HCT116 (cell line): Measurements from ENCODE around the gene ZNF280C. TPM values are rescaled to one million over a fixed set of nuclear protein-coding genes. Genes with fewer than 3 reads are reported as not detected.

Experiments
- ATAC-seq: fragments of 200-7000 bp; cut with Tn5 transposase; 2 replicates; pipeline ENCODE4 v1.9.1; 2020; ENCODE audit warnings: mild to moderate bottlenecking, moderate library complexity
- BruUV-seq: library from RNA; stranded (reverse); fragments of 400-500 nt; replicated peaks from 2 replicates; lab custom pipeline; 2021; lab: Mats Ljungman, UMichigan
- CTCF ChIA-PET: fragments of 300-600 bp; sonication (Branson Sonifier 250); formaldehyde crosslinking; loops from one replicate; lab custom pipeline; 2021; ENCODE audit warnings: antibody characterized with exemption; lab: Charles Lee
- POLR2A ChIA-PET: fragments of 300-600, 350-600 bp; sonication (Branson Sonifier 250); formaldehyde crosslinking; loops from one replicate; lab custom pipeline; 2021; ENCODE audit warnings: antibody characterized with exemption; lab: Charles Lee
- RAD21 ChIA-PET, 2 experiments: fragments of 300-600 bp; sonication (Branson Sonifier 250); formaldehyde crosslinking; loops; one replicate each; lab custom pipeline; 2023; ENCODE audit warnings: low total read pairs in 2 of 2; ENCODE audit not compliant: uncharacterized antibody in 2 of 2, unreplicated experiment in 2 of 2, low non-redundant PET in 1 of 2; lab: Charles Lee
- DNase-seq: peaks from one replicate; pipeline ENCODE4 v3.0.0-alpha.2; 2010; ENCODE audit warnings: low read depth, low spot score
- H2AFZ ChIP-seq: fragments of 200-600 bp; shearing (Covaris generic), sonication (generic); 2 replicates; pipeline ENCODE4 v1.6.1; 2017; ENCODE audit warnings: low read depth, mixed run types, mixed read lengths, antibody characterized with exemption, low read length; ENCODE audit not compliant: poor library complexity, severe bottlenecking
- H3K27ac ChIP-seq: 2 replicates; pipeline ENCODE4 v1.5.1; 2012; ENCODE audit warnings: low read depth, low read length
- H3K27me3 ChIP-seq: fragments of 200-600 bp; sonication (generic); 2 replicates; pipeline ENCODE4 v1.6.1; 2016; ENCODE audit warnings: mixed run types, low read length, mixed read lengths; ENCODE audit not compliant: insufficient read depth
- H3K36me3 ChIP-seq, 2 experiments: fragments of 200-500 bp in 1 of 2; fragments of 200-600 bp in 1 of 2; sonication (Bioruptor generic) in 1 of 2; sonication (generic) in 1 of 2; 2 replicates each; pipeline versions ENCODE4 v1.5.1 to v1.6.1; 2014 to 2016; ENCODE audit warnings: low read length in 2 of 2, inconsistent platforms in 1 of 2, mixed read lengths in 1 of 2, mixed run types in 1 of 2; ENCODE audit not compliant: insufficient read depth in 2 of 2, control insufficient read depth in 1 of 2
- H3K4me1 ChIP-seq, 2 experiments: fragments of 200-600 bp in 1 of 2; sonication (generic) in 1 of 2; 2 replicates each; pipeline versions ENCODE4 v1.5.1 to v1.6.1; 2012 to 2017; ENCODE audit warnings: low read length in 2 of 2, inconsistent platforms in 1 of 2, mild to moderate bottlenecking in 1 of 2, mixed read lengths in 1 of 2, mixed run types in 1 of 2, moderate library complexity in 1 of 2; ENCODE audit not compliant: insufficient read depth in 2 of 2, control insufficient read depth in 1 of 2
- H3K4me2 ChIP-seq: fragments of 200-600 bp; sonication (generic); 2 replicates; pipeline ENCODE4 v1.6.1; 2017; ENCODE audit warnings: mixed run types, low read length, mixed read lengths
- H3K4me3 ChIP-seq, 2 experiments: fragments of 200-600 bp in 1 of 2; sonication (generic) in 1 of 2; replicated peaks in 1 of 2; 2 replicates each; pipeline ENCODE4 v1.5.1; 2011 to 2016; ENCODE audit warnings: low read length in 2 of 2, control low read depth in 1 of 2, low read depth in 1 of 2, mild to moderate bottlenecking in 1 of 2, mixed read lengths in 1 of 2, mixed run types in 1 of 2
- H3K79me2 ChIP-seq: fragments of 200-600 bp; sonication (generic); 2 replicates; pipeline ENCODE4 v1.6.1; 2017; ENCODE audit warnings: mild to moderate bottlenecking, mixed run types, low read length, moderate library complexity, mixed read lengths; ENCODE audit not compliant: insufficient read depth
- H3K9ac ChIP-seq: fragments of 200-600 bp; sonication (generic); 2 replicates; pipeline ENCODE4 v1.6.1; 2016; ENCODE audit warnings: low read length, mixed read lengths
- H3K9me2 ChIP-seq: fragments of 200-600 bp; sonication (generic), shearing (Covaris generic); 2 replicates; pipeline ENCODE4 v1.6.1; 2017; ENCODE audit warnings: mixed run types, mild to moderate bottlenecking, moderate library complexity; ENCODE audit not compliant: insufficient read depth
- H3K9me3 ChIP-seq, 2 experiments: fragments of 200-500 bp in 1 of 2; fragments of 200-600 bp in 1 of 2; sonication (Bioruptor generic) in 1 of 2; sonication (generic) in 1 of 2; 2 replicates each; pipeline ENCODE4 v1.6.1; 2014 to 2017; ENCODE audit warnings: low read length in 2 of 2, mixed read lengths in 2 of 2, inconsistent platforms in 1 of 2, low read depth in 1 of 2, mild to moderate bottlenecking in 1 of 2, mixed run types in 1 of 2, moderate library complexity in 1 of 2; ENCODE audit not compliant: control insufficient read depth in 1 of 2, insufficient read depth in 1 of 2
- H4K20me1 ChIP-seq: fragments of 200-600 bp; sonication (generic), shearing (Covaris generic); 2 replicates; pipeline ENCODE4 v1.6.1; 2017; ENCODE audit warnings: mixed run types, mild to moderate bottlenecking, moderate library complexity; ENCODE audit not compliant: insufficient read depth
- CBX3 ChIP-seq: IDR thresholded peaks from 2 replicates; pipeline ENCODE4 v1.6.1; 2012; ENCODE audit warnings: low read depth
- EGR1 ChIP-seq: IDR thresholded peaks from 2 replicates; pipeline ENCODE4 v1.6.1; 2012; ENCODE audit warnings: low read depth
- ELF1 ChIP-seq: IDR thresholded peaks from 2 replicates; pipeline ENCODE4 v1.6.1; 2012; ENCODE audit warnings: low read depth, borderline replicate concordance
- EZH2 ChIP-seq: fragments of 200-600 bp; sonication (generic); IDR thresholded peaks from 2 replicates; pipeline ENCODE4 v1.6.1; 2017; ENCODE audit warnings: antibody characterized with exemption, mixed run types
- FOSL1 ChIP-seq: IDR thresholded peaks from 2 replicates; pipeline ENCODE4 v1.6.1; 2012; ENCODE audit warnings: low read depth
- JUND ChIP-seq: IDR thresholded peaks from 2 replicates; pipeline ENCODE4 v1.6.1; 2012
- SP1 ChIP-seq: IDR thresholded peaks from 2 replicates; pipeline ENCODE4 v1.6.1; 2012; ENCODE audit warnings: low read depth
- SRF ChIP-seq: IDR thresholded peaks from 2 replicates; pipeline ENCODE4 v1.6.1; 2012; ENCODE audit warnings: low read depth
- intact Hi-C: fragments of 100-400 bp; cut with micrococcal nuclease; formaldehyde crosslinking; loops from 2 replicates; pipeline ENCODE4 v1.10.0; 2022
- total RNA-seq: library from RNA; stranded (reverse); gene quantifications from one replicate; pipeline ENCODE4 v1.2.1, GENCODE V29; 2021; ENCODE audit not compliant: unreplicated experiment
- TF ChIP-seq, protein P1 (sequence below): IDR thresholded peaks from 2 replicates; pipeline ENCODE4 v1.6.1; 2012
- TF ChIP-seq, protein P2 (sequence below): IDR thresholded peaks from 2 replicates; pipeline ENCODE4 v1.6.1; 2012
- TF ChIP-seq, protein P3 (sequence below), 3 experiments: fragments of 200-600 bp in 1 of 3; sonication (generic) in 1 of 3; IDR thresholded peaks in 2 of 3; conservative IDR thresholded peaks in 1 of 3; 2 replicates each; pipeline ENCODE4 v1.5.1; 2012 to 2017; ENCODE audit warnings: low read depth in 2 of 3, low read length in 2 of 3, antibody characterized with exemption in 1 of 3, borderline replicate concordance in 1 of 3, control low read depth in 1 of 3, mild to moderate bottlenecking in 1 of 3, mixed read lengths in 1 of 3, mixed run types in 1 of 3, moderate library complexity in 1 of 3; ENCODE audit not compliant: insufficient read depth in 1 of 3

ZNF280C gene
- total RNA-seq, 1 experiment from 2014 or later = 12.3 TPM

DNA sequence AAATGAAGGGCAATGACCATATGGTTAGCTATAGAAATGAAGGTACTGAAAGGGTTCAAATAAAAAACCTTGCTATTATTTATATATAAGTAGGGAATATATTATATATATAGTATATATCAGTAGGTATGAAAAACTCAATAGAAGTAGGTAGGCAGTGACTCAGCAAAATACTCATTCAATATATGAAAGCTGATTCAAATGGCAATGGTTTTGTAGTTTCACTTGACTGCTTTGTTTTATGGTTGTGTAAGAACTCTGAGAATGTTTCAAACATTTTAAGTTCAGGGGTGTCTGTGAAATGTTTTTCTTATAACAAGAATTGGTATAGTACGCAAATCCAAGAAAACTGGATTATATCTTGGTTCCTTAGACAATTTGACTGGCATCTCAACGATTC lies 4.1 kb downstream of the ZNF280C start (continued):
- TF ChIP-seq, protein P1, sequence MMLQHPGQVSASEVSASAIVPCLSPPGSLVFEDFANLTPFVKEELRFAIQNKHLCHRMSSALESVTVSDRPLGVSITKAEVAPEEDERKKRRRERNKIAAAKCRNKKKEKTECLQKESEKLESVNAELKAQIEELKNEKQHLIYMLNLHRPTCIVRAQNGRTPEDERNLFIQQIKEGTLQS = no peak
- TF ChIP-seq JUND (no peak), FOSL1 (no peak)
- TF ChIP-seq, protein P2, sequence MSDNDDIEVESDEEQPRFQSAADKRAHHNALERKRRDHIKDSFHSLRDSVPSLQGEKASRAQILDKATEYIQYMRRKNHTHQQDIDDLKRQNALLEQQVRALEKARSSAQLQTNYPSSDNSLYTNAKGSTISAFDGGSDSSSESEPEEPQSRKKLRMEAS = no peak
- TF ChIP-seq, all 23 proteins: peak for 0

DNA sequence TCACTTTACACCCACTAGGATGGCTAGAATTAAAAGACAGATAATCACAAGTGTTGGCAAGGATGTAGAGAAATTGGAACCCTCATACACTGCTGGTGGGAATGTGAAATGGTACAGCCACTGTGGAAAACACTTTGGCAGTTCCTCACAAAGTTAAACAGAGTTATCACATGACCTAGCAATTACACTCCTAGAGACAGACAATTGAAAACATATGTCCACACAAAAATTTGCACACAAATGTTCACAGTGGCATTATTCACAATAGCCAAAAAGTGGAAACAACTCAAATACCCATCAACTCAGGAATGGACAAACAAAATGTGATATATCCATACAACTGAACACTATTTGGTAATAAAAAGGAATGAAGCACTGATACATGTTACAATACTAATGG lies 5.7 kb downstream of the ZNF280C start:
- H3K27ac ChIP-seq = no peak overlapping the region
- intact Hi-C loops = no loop called here
- no peaks in the 10 kb centered on the region for H3K9me3 ChIP-seq
- TF ChIP-seq CBX3 = no peak
- TF ChIP-seq SRF = no peak
- TF ChIP-seq ELF1 = no peak
- no peak for TF ChIP-seq EGR1
- TF ChIP-seq, protein P3, sequence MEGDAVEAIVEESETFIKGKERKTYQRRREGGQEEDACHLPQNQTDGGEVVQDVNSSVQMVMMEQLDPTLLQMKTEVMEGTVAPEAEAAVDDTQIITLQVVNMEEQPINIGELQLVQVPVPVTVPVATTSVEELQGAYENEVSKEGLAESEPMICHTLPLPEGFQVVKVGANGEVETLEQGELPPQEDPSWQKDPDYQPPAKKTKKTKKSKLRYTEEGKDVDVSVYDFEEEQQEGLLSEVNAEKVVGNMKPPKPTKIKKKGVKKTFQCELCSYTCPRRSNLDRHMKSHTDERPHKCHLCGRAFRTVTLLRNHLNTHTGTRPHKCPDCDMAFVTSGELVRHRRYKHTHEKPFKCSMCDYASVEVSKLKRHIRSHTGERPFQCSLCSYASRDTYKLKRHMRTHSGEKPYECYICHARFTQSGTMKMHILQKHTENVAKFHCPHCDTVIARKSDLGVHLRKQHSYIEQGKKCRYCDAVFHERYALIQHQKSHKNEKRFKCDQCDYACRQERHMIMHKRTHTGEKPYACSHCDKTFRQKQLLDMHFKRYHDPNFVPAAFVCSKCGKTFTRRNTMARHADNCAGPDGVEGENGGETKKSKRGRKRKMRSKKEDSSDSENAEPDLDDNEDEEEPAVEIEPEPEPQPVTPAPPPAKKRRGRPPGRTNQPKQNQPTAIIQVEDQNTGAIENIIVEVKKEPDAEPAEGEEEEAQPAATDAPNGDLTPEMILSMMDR (IDR thresholded peaks at IDR 0.05 in 2 of 3, conservative IDR thresholded peaks at IDR 0.05 in 1 of 3; ENCODE audit: borderline replicate concordance in 1 of 3, insufficient read depth in 1 of 3, low read depth in 2 of 3, low read length in 2 of 3) = no peak
- no peak for TF ChIP-seq SP1
- no peak for TF ChIP-seq EZH2
- no peaks in the 10 kb centered on the region for H4K20me1 ChIP-seq
- H3K4me1 ChIP-seq = peaks cover 4 to 29% of the 10 kb centered on the region in 2 experiments; a peak in 3 of 4 replicates
- H3K9ac ChIP-seq = no peak overlapping the region
- ATAC-seq (no peak), DNase-seq (no peak)
- POLR2A ChIA-PET = no interaction called here
- no peaks in the 10 kb centered on the region for H3K9me2 ChIP-seq
- no peak overlapping the region for H3K4me3 ChIP-seq
- no TSS peak for BruUV-seq
- H2AFZ ChIP-seq = no peak overlapping the region
- peaks cover 55% of the 10 kb centered on the region for H3K79me2 ChIP-seq
- no peak overlapping the region for H3K4me2 ChIP-seq
- CTCF ChIA-PET = no interaction called here
- no peaks in the 10 kb centered on the region for H3K27me3 ChIP-seq
- RAD21 ChIA-PET = no interaction called here
- H3K36me3 ChIP-seq = no peaks in the 10 kb centered on the region
